GM12874 (cell line): ENCODE measurements around the gene TM4SF4.

ENCODE experiments used
- CTCF ChIP-seq: IDR thresholded peaks from 2 replicates; pipeline ENCODE4 v1.5.1; 2011; ENCODE audit warnings: low read depth, mild to moderate bottlenecking, control low read depth, low read length, moderate library complexity; ENCODE audit not compliant: insufficient read depth

The TM4SF4 gene

GRCh38 chr3:149448331-149448831 lies 26.1 kb upstream of the TM4SF4 start:
- TF ChIP-seq CTCF = no peak

GRCh38 chr3:149449182-149449581 lies 25.3 kb upstream of the TM4SF4 start:
- no peak for TF ChIP-seq CTCF

GRCh38 chr3:149449799-149450198 lies 24.7 kb upstream of the TM4SF4 start:
- no peak for TF ChIP-seq CTCF

GRCh38 chr3:149450281-149450680 lies 24.2 kb upstream of the TM4SF4 start:
- no peak for TF ChIP-seq CTCF

GRCh38 chr3:149452036-149452435 lies 22.5 kb upstream of the TM4SF4 start:
- TF ChIP-seq CTCF = no peak

- no peak for TF ChIP-seq CTCF
These were observed 21.2 kb upstream of the TM4SF4 start for GRCh38 chr3:149453140-149453805.

- no peak for TF ChIP-seq CTCF
These were observed 19.8 kb upstream of the TM4SF4 start for GRCh38 chr3:149454746-149455145.
